VCaP (cell line): ENCODE measurements around the gene IPP.
"Not testable (repeated sequence)": the region's sequence is repeated elsewhere in the genome, so short reads cannot be mapped to it uniquely, and the experiment has no call there.

Source experiments
- H3K27ac ChIP-seq: fragments of 450-650 bp; 2 replicates; pipeline ENCODE4 v1.5.1; 2017
- TF ChIP-seq, protein P1 (sequence below): fragments of 450-650 bp; conservative IDR thresholded peaks from 2 replicates; pipeline ENCODE4 v1.5.1; 2017; ENCODE audit warnings: mild to moderate bottlenecking, moderate library complexity

Gene IPP

DNA sequence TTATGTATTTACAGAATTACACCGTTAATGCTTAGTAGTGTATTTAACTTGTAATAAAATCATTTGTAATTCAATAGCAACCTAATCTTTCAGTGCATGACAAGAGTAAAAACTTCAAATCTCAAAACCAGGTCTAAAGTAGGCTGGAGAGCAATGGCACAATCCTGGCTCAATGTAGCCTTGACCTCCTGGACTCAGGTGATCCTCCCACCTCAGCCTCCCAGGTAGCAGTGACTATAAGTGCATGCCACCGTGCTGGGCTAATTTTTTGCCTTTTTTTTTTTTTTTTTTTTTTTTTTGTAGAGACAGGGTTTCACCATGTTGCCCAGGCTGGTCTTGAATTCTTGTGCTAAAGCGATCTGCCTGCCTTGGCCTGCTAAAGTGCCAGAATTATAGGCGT, 11.3 kb downstream of the IPP start:
- H3K27ac ChIP-seq, result no peak overlapping the region
- TF ChIP-seq, protein P1, sequence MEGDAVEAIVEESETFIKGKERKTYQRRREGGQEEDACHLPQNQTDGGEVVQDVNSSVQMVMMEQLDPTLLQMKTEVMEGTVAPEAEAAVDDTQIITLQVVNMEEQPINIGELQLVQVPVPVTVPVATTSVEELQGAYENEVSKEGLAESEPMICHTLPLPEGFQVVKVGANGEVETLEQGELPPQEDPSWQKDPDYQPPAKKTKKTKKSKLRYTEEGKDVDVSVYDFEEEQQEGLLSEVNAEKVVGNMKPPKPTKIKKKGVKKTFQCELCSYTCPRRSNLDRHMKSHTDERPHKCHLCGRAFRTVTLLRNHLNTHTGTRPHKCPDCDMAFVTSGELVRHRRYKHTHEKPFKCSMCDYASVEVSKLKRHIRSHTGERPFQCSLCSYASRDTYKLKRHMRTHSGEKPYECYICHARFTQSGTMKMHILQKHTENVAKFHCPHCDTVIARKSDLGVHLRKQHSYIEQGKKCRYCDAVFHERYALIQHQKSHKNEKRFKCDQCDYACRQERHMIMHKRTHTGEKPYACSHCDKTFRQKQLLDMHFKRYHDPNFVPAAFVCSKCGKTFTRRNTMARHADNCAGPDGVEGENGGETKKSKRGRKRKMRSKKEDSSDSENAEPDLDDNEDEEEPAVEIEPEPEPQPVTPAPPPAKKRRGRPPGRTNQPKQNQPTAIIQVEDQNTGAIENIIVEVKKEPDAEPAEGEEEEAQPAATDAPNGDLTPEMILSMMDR, result no peak

DNA sequence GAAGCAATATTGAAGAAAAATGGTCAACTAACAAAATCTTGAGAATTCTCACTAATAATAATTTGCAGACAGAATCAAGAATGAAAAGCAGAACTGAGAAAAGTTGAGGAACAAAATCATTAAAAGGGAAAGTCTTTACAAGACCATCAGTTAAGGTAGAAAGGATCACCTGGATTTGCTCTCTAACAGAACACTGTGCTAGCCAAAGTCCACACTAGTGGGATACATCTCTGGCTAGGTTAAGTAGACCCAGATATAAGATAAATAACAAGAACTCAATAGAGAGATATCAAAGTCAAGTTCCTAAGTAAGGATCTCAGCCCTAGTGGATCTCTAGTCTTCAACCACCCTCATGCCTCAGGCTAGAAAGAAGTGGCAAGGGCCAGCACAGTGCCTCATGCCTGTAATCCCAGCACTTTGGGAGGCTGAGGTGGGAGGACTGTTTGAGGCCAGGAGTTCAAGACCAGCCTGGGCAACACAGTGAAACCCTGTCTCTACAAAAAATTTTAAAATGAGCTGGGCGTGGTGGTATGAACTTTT, 19.6 kb downstream of the IPP start:
- peak overlapping the region; percentile 74 for H3K27ac ChIP-seq
- TF ChIP-seq, protein P1, result no peak

DNA sequence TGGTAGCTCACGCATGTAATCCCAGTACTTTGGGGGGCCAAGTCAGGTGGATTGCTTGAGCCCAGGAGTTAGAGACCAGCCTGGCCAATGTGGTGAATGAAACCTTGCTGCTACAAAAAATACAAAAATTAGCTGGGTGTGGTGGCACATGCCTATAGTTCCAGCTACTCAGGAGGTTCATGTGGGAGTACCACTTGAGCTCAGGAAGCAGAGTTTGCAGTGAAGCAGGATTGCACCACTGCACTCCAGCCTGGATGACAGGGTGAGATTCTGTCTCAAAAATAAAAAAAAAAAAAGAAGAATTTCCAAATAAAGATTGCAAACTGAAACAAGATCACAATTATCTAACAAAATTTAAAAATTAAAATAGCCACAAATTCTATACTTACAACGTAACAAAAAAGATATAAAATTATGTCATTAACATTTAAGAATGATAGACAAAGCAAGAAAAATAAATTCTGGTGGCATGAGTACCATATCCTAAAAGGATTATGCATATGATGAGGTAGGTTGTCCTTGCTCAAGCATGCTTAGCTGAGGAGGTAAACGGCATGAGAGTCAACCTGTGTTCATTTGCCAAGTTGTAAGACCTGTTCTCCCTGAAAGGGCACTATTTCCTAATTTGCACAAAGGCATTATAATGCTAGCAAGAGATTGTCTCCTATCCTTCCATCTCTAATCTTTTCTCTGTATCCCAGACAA, 20.2 kb downstream of the IPP start:
- H3K27ac ChIP-seq, result peak overlapping the region; percentile 74
- TF ChIP-seq, protein P1, result no peak

DNA sequence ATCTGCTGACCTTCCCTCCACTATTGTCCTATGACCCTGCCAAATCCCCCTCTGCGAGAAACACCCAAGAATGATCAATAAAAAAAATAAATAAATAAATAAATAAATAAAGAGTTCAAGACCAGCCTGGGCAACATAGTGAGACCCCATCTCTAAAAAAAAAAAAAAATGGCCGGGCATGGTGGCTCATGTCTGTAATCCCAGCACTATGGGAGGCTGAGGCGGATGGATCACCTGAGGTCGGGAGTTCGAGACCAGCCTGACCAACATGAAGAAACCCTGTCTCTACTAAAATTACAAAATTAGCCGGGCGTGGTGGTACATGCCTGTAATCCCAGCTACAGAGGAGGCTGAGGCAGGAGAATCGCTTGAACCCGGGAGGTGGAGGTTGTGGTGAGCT, 24.4 kb downstream of the IPP start:
- not testable (repeated sequence) for H3K27ac ChIP-seq

DNA sequence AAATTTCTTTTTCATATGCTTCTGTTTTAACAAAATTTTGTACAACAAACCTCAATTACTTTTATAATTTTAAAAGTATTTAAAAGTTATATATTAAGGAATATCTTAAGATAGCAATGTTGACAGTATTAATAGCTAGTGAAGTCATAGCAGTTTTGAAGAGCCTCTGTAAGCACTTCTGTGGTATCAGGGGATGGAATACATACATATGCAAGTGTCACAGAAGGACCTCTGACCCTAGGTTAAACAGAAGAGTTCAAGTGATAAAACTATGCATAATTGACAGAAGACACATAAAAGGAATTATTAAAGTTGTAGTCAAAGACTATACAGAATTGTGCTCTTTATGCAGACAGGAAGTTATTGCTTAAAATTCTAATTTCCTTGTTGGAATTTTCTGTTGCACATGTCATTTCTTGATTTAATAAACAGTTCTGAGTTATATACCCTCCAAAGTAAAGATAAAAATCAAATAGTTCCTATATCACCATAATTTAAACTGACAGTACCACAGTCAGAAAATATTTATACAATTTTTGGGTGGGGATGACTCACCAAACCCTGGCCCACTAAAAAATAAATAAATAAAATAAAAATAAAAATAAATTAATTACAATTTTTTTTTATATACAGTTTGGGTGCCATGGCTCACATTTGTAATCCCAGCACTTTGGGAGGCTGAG, 27.1 kb downstream of the IPP start:
- no peak overlapping the region for H3K27ac ChIP-seq
- TF ChIP-seq, protein P1, result no peak

DNA sequence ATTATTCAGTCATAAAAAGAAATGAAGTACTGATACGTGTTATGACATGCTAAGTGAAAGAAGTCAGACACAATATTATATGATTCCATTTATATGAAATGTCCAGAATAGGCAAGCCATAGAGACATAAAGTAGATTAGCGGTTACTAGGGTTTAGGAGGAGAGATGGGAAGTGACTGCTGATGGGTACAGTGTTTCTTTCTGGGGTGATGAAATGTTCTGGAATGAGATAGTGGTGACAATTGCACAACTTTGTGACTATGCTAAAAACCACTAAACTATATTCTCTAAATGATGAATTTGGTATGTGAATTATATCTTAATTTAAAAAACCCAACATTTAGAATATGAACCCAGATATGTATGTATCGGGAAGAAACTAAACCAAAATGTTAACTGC, 27.6 kb downstream of the IPP start:
- TF ChIP-seq, protein P1, result no peak
- H3K27ac ChIP-seq, result no peak overlapping the region

DNA sequence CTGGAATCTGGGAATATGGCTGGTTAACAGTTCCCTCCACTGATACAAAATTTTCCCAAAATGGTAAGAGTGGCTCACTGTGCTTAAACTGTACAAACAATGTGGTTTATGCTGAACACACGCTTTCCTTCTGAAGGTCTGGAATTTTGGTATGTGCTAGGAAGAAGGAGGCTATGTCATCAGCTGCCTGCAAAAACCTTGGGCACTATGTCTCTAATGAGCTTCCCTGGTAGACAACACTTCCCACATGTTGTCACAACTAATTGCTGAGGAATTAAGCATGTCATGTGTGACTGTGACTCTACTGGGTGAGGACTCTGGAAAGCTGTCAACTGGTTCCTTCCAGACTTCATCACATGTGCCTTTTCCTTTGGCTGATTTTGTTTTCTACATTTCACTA, 29.2 kb downstream of the IPP start:
- H3K27ac ChIP-seq, result no peak overlapping the region
- TF ChIP-seq, protein P1, result no peak

DNA sequence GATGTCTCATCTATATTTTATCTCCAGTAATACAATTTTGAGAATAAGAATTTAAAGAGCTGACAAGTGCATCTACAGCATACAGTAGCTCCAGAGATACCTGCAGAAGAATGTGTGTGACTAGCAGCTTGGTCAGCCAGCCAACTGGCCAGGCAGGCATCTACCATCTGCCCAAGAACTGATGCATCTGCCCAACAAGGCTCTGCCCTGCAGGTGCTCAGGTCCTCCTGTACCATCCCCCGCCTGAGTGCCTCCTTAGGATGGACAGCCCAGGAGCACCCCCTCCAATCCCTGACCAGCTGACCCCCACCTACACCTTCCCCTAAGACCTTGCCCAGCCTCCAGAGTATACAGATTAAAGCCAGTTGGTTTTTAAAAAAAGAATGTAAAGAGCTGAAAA, 32.2 kb downstream of the IPP start:
- H3K27ac ChIP-seq, result no peak overlapping the region
- TF ChIP-seq, protein P1, result no peak

DNA sequence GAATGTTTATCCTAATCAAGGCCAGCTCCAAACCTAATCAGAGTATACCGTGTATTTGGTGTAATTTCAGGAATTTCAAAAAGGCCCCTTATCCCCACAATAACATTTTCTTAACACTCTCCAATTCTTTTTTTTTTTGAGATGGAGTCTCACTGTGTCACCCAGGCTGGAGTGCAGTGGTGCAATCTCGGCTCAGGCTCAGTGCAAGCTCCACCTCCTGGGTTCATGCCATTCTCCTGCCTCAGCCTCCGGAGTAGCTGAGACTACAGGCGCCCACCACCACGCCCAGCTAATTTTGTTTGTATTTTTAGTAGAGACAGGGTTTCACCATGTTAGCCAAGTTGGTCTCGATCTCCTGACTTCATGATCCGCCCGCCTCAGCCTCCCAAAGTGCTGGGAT, 33.1 kb downstream of the IPP start:
- H3K27ac ChIP-seq, result not testable (repeated sequence)
